GM12872 (cell line): ENCODE measurements around the gene IDUA.

Experiments
- CTCF ChIP-seq: IDR thresholded peaks from 3 replicates; pipeline ENCODE4 v1.5.1; 2011; ENCODE audit warnings: low read depth, mild to moderate bottlenecking, low read length, moderate library complexity; ENCODE audit not compliant: insufficient read depth

The IDUA gene

GRCh38 chr4:1039493-1040343 lies 52.9 kb downstream of the IDUA start:
- TF ChIP-seq CTCF: no peak

- TF ChIP-seq CTCF: no peak
These were observed 53.7 kb downstream of the IDUA start for GRCh38 chr4:1040344-1041146.

- no peak for TF ChIP-seq CTCF
These were observed 54.5 kb downstream of the IDUA start for GRCh38 chr4:1041147-1041935.

- no peak for TF ChIP-seq CTCF
These were observed 55.1 kb downstream of the IDUA start for GRCh38 chr4:1041936-1042330.

GRCh38 chr4:1042352-1043055 lies 55.7 kb downstream of the IDUA start:
- no peak for TF ChIP-seq CTCF

GRCh38 chr4:1043162-1043561 lies 56.3 kb downstream of the IDUA start:
- TF ChIP-seq CTCF: no peak
